ENCODE measurements around the gene LCE2B.

Gene LCE2B

GRCh38 chr1:152735648-152736047 is 49.7 kb downstream of the LCE2B start:
- DNase-seq (ENCODE audit: low read depth) = no peak
